Upper lobe of left lung (tissue), 4 donors: Measurements from ENCODE around the gene USP6NL.

Experiments
- CTCF ChIP-seq, 6 experiments: fragments of 450-650 bp in 4 of 6; fragments of 200-600 bp in 2 of 6; sonication (generic) in 2 of 6; IDR thresholded peaks; one replicate each; pipeline ENCODE4 v1.5.1; 2016 to 2019; ENCODE audit warnings: antibody characterized with exemption in 6 of 6
- EP300 ChIP-seq, 4 donors: sonication (generic); formaldehyde crosslinking; IDR thresholded peaks; one replicate each; pipeline ENCODE4 v1.5.1; 2017; ENCODE audit warnings: antibody characterized with exemption in 4 of 4, control low read depth in 2 of 4
- POLR2A ChIP-seq, 4 donors: fragments of 450-650 bp; IDR thresholded peaks; one replicate each; pipeline ENCODE4 v1.5.1; 2016 to 2017; ENCODE audit warnings: antibody characterized with exemption in 4 of 4, mild to moderate bottlenecking in 2 of 4

- TF ChIP-seq POLR2A (IDR thresholded peaks at IDR 0.05) = no peak
- no peak for TF ChIP-seq CTCF (IDR thresholded peaks at IDR 0.05)
- no peak for TF ChIP-seq EP300 (IDR thresholded peaks at IDR 0.05)
These were observed 186.2 kb downstream of the USP6NL start for GRCh38 chr10:11425296-11425610.
